ENCODE results near the gene PDE10A. TPM values are rescaled to one million over a fixed set of nuclear protein-coding genes. Genes with fewer than 3 reads are reported as not detected.
A peak's percentile ranks its signal among the peaks of the same experiment; 100 is the strongest.

The PDE10A gene
- total RNA-seq, 2 experiments from 2014 or later: not detected

DNA sequence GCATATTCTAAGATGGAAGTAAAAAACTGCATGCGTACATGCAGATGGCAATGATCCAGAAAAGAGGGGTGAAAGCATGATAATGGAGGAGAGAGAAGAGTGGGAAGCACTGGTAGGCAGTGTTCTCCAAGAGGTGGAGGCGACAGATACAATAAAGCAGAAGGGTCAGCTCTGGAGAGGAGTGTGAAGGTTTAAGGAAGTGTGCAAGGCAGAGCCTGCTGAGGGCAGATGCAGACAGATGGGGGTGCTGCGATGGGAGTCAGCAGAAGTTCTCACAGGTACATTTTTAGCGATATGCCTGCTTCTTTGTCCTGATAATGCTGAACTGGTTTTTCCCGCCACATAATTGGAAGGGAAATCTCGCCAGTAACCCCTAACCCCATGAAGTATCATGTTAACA, 272.6 kb downstream of the PDE10A start:
- H3K4me1 Mint-ChIP-seq: no peaks in the 10 kb centered on the region

DNA sequence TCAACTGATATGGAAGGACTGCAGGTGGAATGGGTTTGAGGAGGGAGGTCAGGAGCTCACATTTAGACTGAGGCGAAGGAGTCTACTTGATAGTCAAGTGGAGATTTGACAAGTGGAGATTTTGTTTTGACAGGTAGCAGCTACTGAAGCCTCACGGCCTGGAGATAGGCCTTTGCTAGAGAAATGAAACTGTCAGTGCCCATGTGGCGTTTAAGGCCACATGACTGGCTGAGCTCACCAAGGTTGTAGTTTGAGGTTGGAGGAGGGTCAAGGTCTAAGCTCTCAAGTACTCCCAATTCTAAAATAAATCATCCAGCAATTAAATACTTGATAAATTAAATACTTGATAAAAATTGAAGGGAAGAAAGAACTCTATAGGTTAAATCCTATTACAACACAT, 273.5 kb downstream of the PDE10A start:
- no peak for DNase-seq
- no peak overlapping the region for H3K27ac Mint-ChIP-seq
- H3K4me1 Mint-ChIP-seq: no peaks in the 10 kb centered on the region

More for the DNA sequence above, 272.6 kb downstream of the PDE10A start:
- Mint-ChIP-seq H3K9me3 (peaks cover 3% of the 10 kb centered on the region), H3K27me3 (no peaks in the 10 kb centered on the region), H3K27ac (no peak overlapping the region), H3K4me3 (no peak overlapping the region), H3K36me3 (no peaks in the 10 kb centered on the region)
- DNase-seq: no peak

DNA sequence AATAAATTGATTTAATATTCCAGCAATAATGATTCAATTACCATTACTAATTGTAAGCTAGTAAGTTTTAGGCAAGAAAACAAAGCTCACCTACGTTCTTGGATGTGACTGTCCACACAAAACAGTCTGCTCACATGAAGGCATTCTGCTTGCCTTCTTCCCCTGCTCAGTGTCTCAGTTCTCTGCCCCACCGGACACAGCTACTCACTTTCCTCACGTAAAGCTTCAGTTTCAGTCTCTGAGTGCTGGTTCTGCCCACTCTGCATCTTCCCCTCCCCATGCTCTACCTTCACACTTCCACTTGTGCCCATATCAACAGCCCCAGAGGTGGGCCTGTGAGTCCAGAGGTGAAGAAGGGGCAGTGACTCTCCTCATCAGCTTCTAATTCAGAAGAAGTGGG, 279.7 kb downstream of the PDE10A start:
- no peaks in the 10 kb centered on the region for H3K4me1 Mint-ChIP-seq
- no peaks in the 10 kb centered on the region for H3K36me3 Mint-ChIP-seq
- no peak overlapping the region for H3K27ac Mint-ChIP-seq
- H3K4me3 Mint-ChIP-seq: no peak overlapping the region
- H3K9me3 Mint-ChIP-seq: no peaks in the 10 kb centered on the region
- H3K27me3 Mint-ChIP-seq: no peaks in the 10 kb centered on the region
- DNase-seq: no peak

More for the DNA sequence above, 273.5 kb downstream of the PDE10A start:
- no peak overlapping the region for H3K4me3 Mint-ChIP-seq
- no peaks in the 10 kb centered on the region for H3K36me3 Mint-ChIP-seq
- H3K9me3 Mint-ChIP-seq: peaks cover 2% of the 10 kb centered on the region
- no peaks in the 10 kb centered on the region for H3K27me3 Mint-ChIP-seq

DNA sequence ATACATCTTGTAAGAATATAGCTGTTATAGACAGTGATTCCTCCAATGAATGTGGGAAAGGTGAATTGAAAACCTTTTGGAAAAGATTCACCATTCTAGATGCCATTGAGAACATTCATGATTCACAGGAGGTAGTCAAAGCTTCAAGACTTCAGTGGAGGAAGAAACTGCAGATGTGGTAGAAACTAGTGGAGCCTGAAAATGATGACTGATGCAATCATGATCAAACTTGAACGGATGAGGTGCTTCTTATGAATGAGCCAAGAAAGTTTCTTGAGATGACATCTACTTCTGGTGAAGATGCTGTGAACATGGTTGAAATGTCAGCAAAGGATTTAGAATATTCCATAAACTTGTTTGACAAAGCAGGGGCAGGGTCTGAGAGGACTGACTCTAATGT, 286.9 kb downstream of the PDE10A start:
- no peak overlapping the region for H3K4me3 Mint-ChIP-seq
- no peak overlapping the region for H3K27ac Mint-ChIP-seq
- no peaks in the 10 kb centered on the region for H3K9me3 Mint-ChIP-seq
- H3K27me3 Mint-ChIP-seq: no peaks in the 10 kb centered on the region
- H3K4me1 Mint-ChIP-seq: no peaks in the 10 kb centered on the region
- no peak for DNase-seq
- H3K36me3 Mint-ChIP-seq: no peaks in the 10 kb centered on the region

DNA sequence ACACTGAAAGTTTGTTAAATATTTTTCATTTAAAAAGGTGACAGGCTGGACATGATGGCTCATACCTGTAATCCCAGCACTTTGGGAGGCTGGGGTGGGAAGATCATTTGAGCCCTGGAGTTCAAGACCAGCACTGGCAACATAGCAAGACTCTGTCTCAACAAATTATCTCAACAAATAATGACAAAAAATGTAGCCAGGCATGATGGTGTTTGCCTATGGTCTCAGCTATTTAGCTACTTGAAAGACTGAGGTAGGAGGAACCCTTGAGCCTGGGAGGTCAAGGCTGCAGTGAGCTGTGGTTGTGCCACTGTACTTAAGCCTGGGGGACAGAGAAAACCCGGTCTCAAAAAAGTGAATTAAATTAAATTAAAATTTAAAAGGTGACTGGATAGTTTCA, 297.7 kb downstream of the PDE10A start:
- DNase-seq: no peak
- H3K4me3 Mint-ChIP-seq: no peak overlapping the region
- no peak overlapping the region for H3K27ac Mint-ChIP-seq
- no peaks in the 10 kb centered on the region for H3K4me1 Mint-ChIP-seq
- no peaks in the 10 kb centered on the region for H3K27me3 Mint-ChIP-seq
- no peaks in the 10 kb centered on the region for H3K36me3 Mint-ChIP-seq
- peaks cover 10% of the 10 kb centered on the region for H3K9me3 Mint-ChIP-seq

DNA sequence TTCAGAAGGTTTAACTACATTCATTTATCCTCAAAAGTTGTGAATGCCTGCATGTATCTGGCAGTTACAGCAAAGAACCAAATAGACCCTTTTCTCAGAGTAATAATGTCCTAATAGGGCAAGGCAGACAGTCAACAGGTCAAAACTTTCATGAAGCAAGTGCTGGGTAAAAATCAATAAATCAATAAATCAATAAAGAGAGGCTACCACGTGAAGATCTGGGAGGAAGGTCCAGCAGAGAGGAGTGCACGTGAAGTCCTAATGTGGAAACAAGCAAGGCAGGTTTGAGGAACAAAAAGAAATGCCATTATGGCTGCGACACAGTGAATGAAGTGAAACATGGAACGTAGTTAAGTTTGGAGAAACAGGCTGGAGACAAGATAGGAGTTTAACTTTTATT, 317.3 kb downstream of the PDE10A start:
- Mint-ChIP-seq H3K27me3 (no peaks in the 10 kb centered on the region), H3K9me3 (peaks cover 10% of the 10 kb centered on the region), H3K4me1 (no peaks in the 10 kb centered on the region), H3K36me3 (no peaks in the 10 kb centered on the region), H3K4me3 (no peak overlapping the region), H3K27ac (no peak overlapping the region)
- no peak for DNase-seq

DNA sequence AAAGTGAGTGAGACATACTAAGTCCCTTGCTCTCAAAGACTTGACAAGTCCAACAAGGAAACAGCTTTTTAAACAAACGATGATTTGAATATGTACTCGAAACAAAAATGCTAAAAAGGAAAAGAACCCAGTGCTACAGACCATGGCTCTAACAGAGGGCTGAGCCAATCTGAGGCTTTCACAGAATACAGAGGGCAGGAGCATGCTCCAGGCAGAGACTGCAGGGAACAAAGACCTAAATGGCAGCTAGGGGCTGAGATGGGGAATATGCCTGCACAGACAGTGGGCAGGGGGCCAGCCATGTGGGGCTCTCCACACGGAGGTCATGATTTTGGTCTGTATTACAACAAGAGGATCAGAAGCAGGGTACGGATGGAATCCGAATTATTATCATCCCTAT, 322.5 kb downstream of the PDE10A start:
- no peaks in the 10 kb centered on the region for H3K9me3 Mint-ChIP-seq
- H3K4me1 Mint-ChIP-seq: no peaks in the 10 kb centered on the region
- H3K4me3 Mint-ChIP-seq: no peak overlapping the region
- H3K36me3 Mint-ChIP-seq: no peaks in the 10 kb centered on the region
- DNase-seq: no peak
- H3K27ac Mint-ChIP-seq: no peak overlapping the region
- no peaks in the 10 kb centered on the region for H3K27me3 Mint-ChIP-seq

DNA sequence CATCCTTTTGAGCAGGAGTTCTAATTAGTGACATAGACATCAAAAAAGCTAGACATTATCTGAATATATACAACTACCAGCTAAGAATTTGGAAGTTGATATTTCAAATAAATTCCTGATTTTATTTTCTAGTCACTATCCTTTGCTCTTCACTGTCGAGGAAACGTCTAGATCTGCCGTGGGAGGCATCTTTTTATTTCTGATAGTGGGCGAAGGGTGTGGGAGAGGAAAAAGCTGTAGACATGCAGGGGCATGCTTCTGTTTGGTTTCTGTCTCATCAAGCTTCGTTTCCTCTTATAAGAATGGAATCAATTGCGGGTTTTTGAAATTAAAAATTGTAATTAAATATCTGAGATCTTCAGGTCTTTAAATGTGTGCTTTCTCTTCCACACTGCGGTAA, 337.4 kb downstream of the PDE10A start:
- H3K27ac Mint-ChIP-seq: no peak overlapping the region
- no peak overlapping the region for H3K4me3 Mint-ChIP-seq
- no peak for DNase-seq
- H3K36me3 Mint-ChIP-seq: no peaks in the 10 kb centered on the region
- H3K4me1 Mint-ChIP-seq: no peaks in the 10 kb centered on the region
- H3K9me3 Mint-ChIP-seq: peaks cover 9% of the 10 kb centered on the region
- no peaks in the 10 kb centered on the region for H3K27me3 Mint-ChIP-seq

DNA sequence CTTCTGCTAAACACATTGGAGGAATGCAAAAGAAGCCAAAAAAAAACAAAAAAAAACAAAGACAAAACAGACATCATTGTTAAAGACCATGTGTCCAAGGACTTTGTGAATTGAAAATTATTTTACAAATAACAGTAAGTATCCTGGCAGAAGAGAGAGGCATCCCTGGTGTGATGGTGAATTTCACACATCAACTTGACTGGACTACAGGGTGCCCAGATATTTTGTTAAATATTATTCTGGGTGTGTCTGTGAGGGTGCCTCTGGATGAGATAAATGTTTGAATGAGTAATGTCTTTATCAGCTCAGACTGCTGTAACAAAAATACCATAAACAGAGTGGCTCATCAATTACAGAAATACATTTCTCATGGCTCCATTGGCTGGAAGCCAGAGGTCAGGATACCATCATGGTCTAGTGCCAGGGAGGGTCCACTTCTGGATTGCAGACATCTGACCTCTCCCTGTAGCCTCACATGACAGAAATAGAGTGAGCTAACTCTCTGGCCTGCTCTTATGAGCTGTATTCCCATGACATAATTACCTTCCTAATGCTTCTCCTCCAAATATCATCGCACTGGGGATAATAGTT, 341.4 kb downstream of the PDE10A start:
- Mint-ChIP-seq H3K4me3 (no peak overlapping the region), H3K36me3 (peaks cover 2% of the 10 kb centered on the region), H3K9me3 (peaks cover 14% of the 10 kb centered on the region), H3K27me3 (no peaks in the 10 kb centered on the region), H3K4me1 (no peaks in the 10 kb centered on the region), H3K27ac (no peak overlapping the region)
- DNase-seq: no peak

DNA sequence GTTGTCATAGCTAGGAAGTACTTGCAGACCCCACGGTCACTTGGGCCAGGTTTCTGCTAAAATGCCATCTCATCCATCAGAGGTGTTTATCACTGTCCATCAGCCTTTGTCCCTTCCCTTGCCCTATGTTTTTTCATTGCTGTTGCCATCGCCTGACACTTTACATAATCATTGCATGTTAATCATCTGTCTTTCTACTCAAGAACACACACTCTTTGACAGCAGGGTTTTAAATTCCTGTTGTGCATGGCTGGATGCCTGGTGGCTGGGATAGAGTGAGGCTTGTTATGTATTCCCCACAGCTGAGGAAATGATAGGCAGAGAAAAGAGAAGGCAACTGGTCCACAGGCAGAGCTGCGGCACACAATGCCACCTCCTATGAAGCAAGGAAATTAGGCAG, 341.9 kb downstream of the PDE10A start:
- H3K36me3 Mint-ChIP-seq: peaks cover 2% of the 10 kb centered on the region
- H3K27me3 Mint-ChIP-seq: no peaks in the 10 kb centered on the region
- no peaks in the 10 kb centered on the region for H3K4me1 Mint-ChIP-seq
- DNase-seq: no peak
- H3K27ac Mint-ChIP-seq: no peak overlapping the region
- no peak overlapping the region for H3K4me3 Mint-ChIP-seq
- peaks cover 14% of the 10 kb centered on the region for H3K9me3 Mint-ChIP-seq

DNA sequence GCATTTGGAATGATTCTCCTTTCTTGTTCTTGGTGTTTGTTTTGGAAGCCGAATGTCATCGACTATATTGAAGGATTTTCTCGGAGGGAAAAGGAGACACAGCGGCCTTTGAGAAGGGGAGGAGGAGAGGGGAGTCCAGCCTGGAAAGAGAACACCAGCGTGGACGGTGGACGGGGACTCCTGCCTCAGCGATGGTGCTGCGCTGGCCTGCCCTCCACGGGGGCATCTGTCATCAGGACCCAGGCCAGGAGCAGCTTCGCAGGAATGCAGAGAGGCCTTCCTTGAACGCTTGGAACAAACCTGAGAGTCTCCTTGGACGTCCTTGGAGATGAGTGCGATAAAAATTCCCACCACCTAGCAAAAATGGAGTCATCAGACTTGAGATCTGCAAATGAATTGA, 345.3 kb downstream of the PDE10A start:
- Mint-ChIP-seq H3K27ac (no peak overlapping the region), H3K27me3 (no peaks in the 10 kb centered on the region), H3K4me1 (no peaks in the 10 kb centered on the region), H3K9me3 (peaks cover 14% of the 10 kb centered on the region), H3K4me3 (no peak overlapping the region), H3K36me3 (peaks cover 2% of the 10 kb centered on the region)
- DNase-seq: no peak

DNA sequence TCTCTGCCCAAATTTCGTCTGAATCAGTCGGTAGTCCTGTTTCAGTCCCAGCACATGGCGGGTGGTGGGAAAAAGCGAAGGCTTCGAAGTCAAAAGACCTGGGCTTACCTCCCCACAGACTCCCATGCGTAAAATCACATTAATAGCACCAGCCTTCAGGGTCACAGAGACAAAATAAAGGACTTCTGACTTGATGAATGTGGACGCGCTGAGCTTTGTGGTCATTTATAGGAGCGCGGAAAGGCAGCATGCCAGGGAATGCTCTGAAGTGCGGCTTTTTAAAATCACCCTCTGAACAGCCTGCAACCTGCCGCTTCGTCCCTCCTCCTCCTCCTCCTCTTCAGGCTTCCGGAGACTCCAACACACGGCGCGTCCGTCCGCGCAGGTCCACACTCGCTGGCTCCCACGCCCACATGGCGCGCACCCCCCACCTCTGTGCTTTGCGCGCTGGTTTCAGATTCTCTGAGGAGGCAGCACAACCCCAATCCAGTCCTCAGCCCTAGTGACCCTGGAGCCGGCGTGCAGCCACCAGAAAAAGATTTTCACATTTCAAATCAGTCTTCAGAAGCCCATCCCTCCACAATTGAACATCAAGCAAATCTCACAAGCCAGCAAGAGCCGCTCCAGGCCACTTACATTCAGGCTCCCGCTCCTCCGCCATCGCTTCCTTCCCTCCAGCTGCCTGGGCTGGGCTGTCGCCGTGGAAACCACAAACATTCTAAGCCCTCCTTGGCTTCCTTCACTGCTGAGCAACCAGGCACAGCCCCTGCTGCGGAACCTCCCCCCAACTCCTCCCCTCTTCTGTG, 353.9 kb downstream of the PDE10A start, which contains the start of gene C6orf118:
C6orf118 (minus strand) TSS at position 680 of the 806 bp plus-strand sequence; CDS start at position 661, 19 bp downstream.
- Mint-ChIP-seq H3K4me3 (peak within 1 kb of the TSS; percentile 25), H3K9me3 (no peaks in the 10 kb centered on the region), H3K4me1 (peaks cover 7% of the 10 kb centered on the region), H3K36me3 (no peaks in the 10 kb centered on the region), H3K27ac (no peak within 1 kb of the TSS), H3K27me3 (peaks cover 10% of the 10 kb centered on the region)
- peak; percentile 11 for DNase-seq

DNA sequence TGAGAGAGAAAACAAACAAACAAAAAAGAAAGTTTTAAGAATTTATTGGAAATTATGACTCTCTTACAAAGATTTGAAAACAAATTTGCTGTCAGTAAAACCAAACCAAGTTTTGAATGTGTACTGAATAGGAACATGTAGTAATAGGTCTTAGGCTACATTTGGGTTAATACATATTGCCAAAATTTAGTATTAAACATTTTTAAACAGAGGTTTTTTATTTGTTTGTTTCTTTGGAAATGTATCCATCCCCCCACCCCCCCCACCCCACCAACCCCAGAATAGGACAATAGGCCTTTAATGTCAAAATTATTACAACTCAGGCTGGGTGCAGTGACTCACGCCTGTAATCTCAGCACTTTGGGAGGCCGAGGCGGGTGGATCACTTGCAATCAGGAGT, 356.1 kb downstream of the PDE10A start:
- H3K4me1 Mint-ChIP-seq: peaks cover 7% of the 10 kb centered on the region
- no peak for DNase-seq
- H3K36me3 Mint-ChIP-seq: no peaks in the 10 kb centered on the region
- peaks cover 10% of the 10 kb centered on the region for H3K27me3 Mint-ChIP-seq
- no peak overlapping the region for H3K27ac Mint-ChIP-seq
- no peak overlapping the region for H3K4me3 Mint-ChIP-seq
- H3K9me3 Mint-ChIP-seq: no peaks in the 10 kb centered on the region

DNA sequence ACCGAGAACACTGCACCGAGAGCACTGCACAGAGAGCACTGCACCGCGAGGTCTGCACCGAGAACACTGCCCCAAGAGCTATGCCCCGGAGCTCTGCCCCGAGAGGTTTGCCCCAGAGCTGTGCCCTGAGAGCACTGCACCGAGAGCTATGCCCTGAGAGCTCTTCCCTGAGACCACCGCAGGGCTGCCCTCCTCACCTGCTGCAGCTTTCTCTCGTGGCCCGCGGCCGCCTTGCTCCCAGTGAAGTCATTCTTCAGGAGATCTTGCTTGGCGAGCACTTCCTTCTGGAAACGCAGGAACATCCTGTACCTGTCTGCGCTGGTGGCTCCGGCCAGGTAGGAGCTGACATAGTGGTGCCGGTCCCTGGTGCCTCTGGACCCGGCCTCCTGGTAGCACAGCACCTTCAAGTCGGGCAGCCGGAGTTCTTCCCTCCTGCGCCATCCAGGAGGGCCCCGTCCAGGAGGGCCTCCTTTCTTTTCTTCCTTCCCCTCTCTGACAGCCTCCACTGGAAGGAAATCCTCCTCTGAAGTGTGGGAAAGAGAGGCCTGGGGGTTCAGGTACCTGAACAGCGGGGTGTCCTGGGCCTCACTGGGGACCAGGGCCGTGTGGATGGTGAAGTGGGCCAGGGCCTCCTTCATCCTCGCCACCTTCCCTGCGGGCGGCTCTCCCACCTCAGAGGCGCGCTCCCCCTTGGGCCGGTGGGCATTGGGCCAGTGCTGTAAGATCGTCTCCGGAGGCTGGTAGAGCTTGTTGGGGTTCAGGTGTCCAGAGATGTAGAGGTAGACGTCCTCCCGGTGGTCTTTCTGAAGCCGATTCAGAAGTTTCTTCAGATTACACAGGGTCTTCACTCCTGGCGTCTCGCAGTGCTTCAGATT, 361.4 kb downstream of the PDE10A start:
- no peaks in the 10 kb centered on the region for H3K9me3 Mint-ChIP-seq

DNA sequence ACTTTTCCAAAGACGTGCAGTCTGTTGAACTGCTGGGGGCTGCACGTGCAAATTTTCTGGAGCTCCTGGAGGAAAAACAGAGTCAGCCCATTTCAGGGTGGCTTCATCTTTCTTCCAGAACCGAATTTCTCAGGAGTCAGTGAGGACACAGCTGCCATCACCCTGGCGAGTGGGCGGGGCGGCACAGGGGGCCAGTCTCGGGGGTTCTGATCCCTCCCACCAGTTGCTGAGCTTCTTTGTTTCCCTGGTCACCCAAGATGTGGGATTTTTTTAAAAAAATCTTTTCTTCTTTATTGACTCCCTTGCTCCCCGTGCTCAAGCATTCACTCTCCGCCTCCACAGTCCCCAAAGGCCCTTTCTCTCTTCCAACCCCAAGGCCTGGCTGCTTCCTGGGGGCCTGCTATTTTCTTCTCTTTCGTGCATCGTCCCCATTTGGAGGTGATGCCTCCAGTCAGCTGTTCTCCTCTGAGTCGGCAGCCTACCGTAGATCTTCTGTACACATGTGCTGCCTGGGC, 362.6 kb downstream of the PDE10A start:
- H3K27ac Mint-ChIP-seq: no peak overlapping the region

More for the DNA sequence above, 361.4 kb downstream of the PDE10A start:
- DNase-seq: no peak
- Mint-ChIP-seq H3K27ac (no peak overlapping the region), H3K4me1 (no peaks in the 10 kb centered on the region), H3K36me3 (no peaks in the 10 kb centered on the region), H3K27me3 (no peaks in the 10 kb centered on the region), H3K4me3 (no peak overlapping the region)

More for the DNA sequence above, 362.6 kb downstream of the PDE10A start:
- H3K9me3 Mint-ChIP-seq: no peaks in the 10 kb centered on the region
- no peaks in the 10 kb centered on the region for H3K27me3 Mint-ChIP-seq
- H3K36me3 Mint-ChIP-seq: no peaks in the 10 kb centered on the region
- no peak overlapping the region for H3K4me3 Mint-ChIP-seq
- no peaks in the 10 kb centered on the region for H3K4me1 Mint-ChIP-seq
- DNase-seq: no peak

Data from activated naive CD8-positive, alpha-beta T cell treated with anti-CD3 and anti-CD28 coated beads for 36 hours (primary cell).